ENCODE measurements around the gene AHRR.
"Not testable (repeated sequence)": the region's sequence is repeated elsewhere in the genome, so short reads cannot be mapped to it uniquely, and the experiment has no call there.

The AHRR gene

DNA sequence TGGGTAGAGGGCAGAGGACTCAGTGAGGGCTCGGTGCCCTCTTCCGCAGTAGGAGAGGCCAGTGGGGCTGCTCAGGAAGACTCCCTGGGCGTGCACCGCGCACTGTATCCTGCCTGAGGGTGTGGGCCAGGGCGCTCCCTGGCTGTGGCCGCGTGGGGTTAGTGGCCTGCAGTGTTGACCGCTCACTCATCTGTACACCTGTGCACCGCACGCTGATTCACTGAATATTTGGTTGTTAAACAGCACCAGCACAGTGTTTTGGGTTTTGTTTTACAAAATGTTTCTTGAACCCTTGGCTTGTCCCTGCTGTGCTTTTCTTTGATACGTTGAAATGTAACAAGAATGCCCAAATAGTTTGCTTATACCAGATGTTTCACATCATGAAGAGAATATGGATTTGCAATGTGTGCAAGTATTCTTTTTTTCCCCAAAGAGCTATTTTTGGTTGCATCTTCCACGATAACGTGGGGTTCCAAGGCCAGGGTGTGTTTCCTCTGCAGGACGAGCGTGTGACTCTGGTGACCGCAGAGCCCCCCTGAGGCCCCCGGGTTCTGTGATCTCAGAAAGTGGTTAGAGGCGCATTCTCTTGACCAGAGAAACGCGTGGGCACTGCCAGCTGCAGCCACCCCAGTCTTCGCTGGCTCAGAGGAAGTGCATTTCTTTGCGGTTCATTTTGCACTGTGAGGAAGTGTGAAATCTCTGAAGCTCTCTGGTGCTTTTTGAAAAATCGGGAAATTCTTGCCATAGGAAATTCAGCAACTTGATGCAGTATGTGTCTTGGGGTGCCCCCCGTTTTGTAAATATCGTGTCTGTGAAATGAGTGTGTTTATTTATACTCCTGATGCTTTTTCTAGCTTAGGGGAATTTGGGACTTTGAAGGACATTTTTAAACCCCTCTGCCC, 46.9 kb downstream of the AHRR start:
- DNase-seq, result no peak

DNA sequence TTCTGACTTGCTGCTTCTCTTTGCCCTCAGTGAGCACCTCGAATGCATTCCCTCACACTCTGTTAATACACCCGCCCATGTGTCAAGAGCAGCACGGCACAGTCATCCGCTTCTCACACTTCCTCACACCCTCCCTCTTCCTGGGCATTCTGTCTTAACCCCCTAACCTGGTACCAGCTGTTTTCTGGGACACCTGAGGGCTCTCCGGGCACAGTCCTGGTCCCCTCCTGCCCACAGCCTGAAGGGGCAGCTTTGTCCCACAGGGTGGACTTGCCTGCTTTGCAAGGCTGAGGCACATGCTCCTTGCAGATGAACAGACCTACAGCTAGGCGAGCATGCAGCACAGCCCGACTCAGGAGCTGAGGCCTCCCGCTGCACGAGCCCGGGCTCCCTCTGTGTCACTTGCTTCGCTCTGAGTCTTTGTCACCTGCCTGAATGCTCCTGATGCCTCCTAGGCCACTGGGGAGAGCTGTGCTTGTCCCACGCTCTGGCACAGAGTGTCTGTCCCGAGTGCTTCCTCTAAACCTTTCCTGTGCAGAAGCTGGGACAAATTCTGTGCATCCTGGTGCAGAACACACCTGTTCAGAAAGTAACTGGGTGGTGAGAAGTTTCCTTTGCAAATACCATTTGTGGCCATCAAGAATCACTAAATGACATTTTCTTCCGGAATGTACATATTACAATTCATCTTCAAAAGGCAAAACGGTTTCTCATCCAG, 47.8 kb downstream of the AHRR start:
- DNase-seq, result no peak

DNA sequence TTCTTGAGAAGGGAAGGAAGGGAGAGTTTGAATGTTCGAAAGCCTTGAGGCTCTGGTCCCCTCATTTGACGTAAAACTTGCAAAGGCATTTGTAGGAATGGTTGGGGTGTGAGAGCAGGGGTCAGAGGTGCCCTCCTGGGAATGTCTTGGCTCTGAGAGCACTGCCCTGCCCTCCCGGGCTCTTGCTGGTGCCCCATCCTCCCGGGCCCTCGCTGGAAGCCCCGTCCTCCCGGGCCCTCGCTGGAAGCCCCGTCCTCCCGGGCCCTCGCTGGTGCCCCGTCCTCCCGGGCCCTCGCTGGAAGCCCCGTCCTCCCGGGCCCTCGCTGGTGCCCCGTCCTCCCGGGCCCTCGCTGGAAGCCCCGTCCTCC, 48.3 kb downstream of the AHRR start:
- not testable (repeated sequence) for DNase-seq

- no peak for DNase-seq
Observed at GRCh38 chr5:370311-370958, 48.9 kb downstream of the AHRR start.

GRCh38 chr5:370959-371810, 49.7 kb downstream of the AHRR start:
- DNase-seq, result no peak

DNA sequence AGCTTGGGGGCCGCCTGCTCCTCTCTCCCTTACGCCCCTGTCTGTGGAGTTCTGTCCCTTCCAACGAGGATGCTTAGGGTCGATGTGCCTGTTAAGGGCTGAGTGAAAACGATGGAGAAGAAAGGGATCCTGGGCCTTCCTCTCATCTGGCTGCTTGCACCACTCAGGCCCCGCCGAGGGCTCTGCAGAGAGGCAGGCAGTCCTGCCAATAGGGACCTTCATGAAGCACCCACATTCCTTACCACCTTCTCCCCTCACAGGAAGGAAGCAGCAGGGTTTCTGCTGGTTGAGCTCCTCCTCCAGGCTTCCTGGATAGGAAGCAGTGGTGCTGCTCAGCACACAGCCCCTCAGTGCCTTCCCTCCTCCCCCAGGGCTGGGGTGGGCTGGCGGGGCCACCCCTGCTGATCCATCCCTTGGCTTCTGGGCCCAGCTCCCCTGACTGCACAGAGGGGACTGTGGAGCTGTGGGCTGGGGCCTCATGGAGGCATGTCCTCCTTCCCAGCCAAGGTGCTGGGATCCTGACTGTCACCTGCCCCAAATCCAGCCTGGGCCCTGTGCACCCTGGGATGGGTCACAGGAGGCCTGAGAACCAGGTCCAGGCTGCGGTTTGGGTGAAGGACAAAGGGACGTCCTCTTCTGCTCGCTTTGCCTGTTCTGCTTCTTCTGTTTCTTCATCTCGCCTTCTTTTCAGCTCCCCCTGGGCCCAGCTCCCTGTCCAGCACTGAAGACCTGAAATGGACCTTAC, 50.5 kb downstream of the AHRR start:
- DNase-seq, result no peak

- DNase-seq, result no peak
Observed at GRCh38 chr5:372556-372995, 51.1 kb downstream of the AHRR start.

GRCh38 chr5:372996-373709, 51.6 kb downstream of the AHRR start:
- no peak for DNase-seq

GRCh38 chr5:373710-374602, 52.4 kb downstream of the AHRR start:
- DNase-seq, result peak; percentile 13

DNA sequence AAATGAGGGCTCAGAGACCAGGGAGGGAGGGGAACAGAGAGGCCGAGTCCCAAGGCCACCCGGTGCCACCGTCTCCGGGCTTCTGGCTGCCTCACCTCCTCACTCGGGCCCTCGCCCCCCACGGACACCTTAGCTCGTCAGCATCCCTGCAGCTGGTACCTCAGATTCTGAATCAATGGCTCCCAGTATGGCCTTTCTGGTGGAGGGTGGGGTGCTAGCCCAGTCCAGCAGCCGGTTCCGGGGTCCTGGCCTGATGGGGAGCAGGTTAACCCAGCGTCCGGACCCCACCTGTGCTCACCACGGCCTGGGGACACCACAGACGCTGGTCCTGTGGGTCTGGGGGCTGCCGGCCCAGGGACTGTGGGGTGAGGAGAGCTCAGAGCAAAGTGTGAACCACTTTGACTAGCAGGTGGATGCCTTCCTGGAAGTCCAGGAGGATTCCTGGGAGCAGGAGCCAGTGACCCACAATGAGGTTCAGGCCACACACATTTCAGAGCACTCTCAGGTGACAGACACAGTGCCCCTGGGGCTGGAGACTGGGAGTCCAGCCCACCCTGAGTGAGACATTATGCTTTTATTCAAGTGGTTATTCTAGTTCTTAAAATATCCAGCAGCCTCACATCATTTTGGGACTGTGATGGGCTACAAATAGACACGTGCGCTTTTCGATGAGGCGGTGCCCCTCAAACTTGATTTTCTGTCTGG, 53.3 kb downstream of the AHRR start:
- DNase-seq, result no peak

DNA sequence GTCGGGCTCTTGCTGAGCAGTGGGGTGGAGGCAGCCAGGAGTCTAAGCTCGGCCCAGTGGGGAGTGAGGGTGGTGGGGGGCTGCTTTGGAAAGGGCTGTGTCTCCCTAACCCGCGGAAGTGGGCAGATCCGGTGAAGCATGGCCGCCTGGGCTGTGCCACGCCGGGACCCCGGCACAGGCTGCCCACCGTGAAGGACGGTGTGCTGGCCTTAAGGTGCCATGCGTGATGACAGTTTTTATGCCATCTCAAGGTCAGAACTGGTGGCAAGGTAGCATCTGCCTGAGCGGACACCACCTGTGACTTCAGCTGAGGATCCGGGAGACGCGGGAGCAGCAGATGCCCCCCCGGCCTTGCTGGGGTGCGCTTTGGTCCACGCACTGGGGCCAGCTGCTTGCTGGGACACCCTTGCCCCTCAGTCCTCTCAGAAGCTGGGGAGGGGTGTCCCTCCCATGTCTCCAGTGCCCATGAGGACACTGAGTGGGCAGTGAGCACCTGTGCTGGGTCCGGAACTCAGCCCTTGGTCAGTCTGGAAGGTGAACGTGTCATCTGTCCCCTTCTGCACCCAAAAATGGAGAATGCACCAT, 53.9 kb downstream of the AHRR start:
- DNase-seq, result no peak

GRCh38 chr5:375921-376798, 54.6 kb downstream of the AHRR start:
- no peak for DNase-seq

- no peak for DNase-seq
Observed at GRCh38 chr5:376799-377325, 55.3 kb downstream of the AHRR start.

GRCh38 chr5:377326-377981, 55.9 kb downstream of the AHRR start:
- no peak for DNase-seq

DNA sequence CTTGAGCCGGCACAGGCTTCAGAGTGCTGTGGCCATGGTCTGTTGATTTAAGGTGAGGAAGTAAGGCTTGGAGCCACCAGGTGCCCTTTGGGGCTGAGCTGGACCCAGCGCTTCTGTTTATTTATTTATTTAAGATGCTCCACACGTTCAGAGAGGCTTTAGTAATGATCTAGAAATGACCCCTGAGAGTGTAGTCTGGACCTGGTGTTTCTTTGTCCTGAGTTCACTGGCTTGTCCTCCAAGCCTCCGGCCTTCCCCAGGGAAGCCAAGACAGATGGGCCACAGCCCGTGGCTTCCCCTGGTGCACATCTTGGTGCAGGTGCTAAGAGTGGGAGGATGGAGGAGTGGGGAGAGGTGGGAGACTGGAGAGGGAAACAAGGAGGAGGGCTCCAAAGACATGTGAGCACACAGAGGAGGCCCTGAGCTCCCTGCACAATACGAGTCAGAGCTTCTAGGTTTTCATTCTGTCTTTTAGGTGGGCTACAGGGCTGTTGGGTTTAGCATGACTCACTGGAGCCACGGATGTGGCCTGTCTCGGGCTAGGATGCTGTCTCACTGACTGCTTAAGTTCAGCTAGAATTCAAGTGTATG, 56.9 kb downstream of the AHRR start:
- no peak for DNase-seq

DNA sequence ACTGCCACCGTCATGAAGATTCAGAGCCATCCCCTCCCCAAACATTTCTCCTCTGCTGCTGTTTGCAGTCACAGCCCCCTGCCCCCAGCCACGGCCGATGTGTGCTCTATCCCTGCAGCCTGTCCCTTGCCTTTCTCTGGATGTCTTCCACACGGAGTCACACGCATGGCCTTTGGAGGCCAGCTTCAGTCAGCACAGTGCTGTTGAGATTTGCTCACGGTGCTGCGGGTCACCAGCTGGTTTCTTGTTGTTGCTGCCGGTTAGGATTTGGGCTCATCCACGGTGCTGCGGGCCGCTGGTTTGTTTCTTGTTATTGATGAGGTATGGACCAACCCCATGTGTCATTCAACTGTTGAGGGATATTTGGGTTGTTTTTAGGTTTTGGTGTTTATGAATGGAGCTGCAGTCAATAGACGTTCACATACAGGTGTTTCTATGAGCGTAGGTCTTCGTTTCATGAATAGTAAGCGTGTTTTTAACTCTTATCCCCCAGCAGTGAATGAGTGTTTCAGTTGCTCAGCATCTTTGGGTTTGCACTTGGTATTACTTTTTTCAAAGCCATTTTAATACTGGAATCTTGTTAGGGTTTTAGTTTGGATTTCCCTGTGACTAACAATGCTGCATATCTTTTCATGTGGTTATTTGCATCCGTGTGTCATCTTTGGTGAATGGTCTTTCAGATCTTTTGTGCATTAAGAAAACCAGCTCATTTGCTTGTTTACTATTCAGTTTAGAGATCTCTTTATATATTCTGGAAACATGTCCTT, 57.6 kb downstream of the AHRR start:
- DNase-seq, result no peak

All from CD4-positive, alpha-beta T cell treated with Interleukin-4 for 4 hours (primary cell).